ENCODE measurements around the gene PTGS2.

DNA sequence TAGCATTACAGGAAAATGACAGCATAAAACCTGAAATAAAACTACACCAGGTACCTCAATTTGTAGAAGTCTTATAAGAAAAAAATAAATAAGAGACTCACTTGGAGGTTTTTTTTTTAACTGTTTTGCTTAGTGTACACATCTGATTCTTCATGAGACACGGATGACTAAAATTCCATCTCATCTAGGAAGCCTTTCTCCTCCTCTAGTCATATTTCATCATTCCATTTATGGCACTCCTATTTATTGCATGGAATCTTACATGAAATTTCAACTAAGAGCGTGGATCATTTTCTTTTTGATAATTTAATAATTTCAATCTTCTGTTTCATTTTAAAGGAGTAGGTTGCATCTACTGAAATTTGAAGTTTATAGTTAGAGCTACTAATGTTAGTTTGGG is 1.6 kb upstream of the PTGS2 start:
- TF ChIP-seq, protein P1, sequence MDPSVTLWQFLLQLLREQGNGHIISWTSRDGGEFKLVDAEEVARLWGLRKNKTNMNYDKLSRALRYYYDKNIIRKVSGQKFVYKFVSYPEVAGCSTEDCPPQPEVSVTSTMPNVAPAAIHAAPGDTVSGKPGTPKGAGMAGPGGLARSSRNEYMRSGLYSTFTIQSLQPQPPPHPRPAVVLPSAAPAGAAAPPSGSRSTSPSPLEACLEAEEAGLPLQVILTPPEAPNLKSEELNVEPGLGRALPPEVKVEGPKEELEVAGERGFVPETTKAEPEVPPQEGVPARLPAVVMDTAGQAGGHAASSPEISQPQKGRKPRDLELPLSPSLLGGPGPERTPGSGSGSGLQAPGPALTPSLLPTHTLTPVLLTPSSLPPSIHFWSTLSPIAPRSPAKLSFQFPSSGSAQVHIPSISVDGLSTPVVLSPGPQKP (CRISPR knock-in tag; IDR thresholded peaks at IDR 0.05), result no peak
- TF ChIP-seq BRCA1 (IDR thresholded peaks at IDR 0.05) (no peak), BRCA1 (CRISPR knock-in tag; IDR thresholded peaks at IDR 0.05) (no peak), SPI1 (IDR thresholded peaks at IDR 0.05; ENCODE audit: borderline replicate concordance, low read depth, low read length) (no peak), POLR2G (IDR thresholded peaks at IDR 0.05; ENCODE audit: low read depth, low read length) (no peak), EHMT2 (IDR thresholded peaks at IDR 0.05) (no peak), C11orf30 (IDR thresholded peaks at IDR 0.05; ENCODE audit: low read depth) (no peak), ZKSCAN8 (CRISPR knock-in tag; IDR thresholded peaks at IDR 0.05) (no peak)
- TF ChIP-seq, protein P2, sequence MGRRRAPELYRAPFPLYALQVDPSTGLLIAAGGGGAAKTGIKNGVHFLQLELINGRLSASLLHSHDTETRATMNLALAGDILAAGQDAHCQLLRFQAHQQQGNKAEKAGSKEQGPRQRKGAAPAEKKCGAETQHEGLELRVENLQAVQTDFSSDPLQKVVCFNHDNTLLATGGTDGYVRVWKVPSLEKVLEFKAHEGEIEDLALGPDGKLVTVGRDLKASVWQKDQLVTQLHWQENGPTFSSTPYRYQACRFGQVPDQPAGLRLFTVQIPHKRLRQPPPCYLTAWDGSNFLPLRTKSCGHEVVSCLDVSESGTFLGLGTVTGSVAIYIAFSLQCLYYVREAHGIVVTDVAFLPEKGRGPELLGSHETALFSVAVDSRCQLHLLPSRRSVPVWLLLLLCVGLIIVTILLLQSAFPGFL (CRISPR knock-in tag; IDR thresholded peaks at IDR 0.05), result no peak
